Retina (tissue), 1 donor: ENCODE results near the gene TIMM44.
"Not testable (repeated sequence)": the region's sequence is repeated elsewhere in the genome, so short reads cannot be mapped to it uniquely, and the experiment has no call there.

Experiments
- DNase-seq: peaks from one replicate; pipeline ENCODE4 v3.0.0-alpha.2; 2016

Gene TIMM44

GRCh38 chr19:7923295-7924191 is 19.9 kb downstream of the TIMM44 start:
- DNase-seq, result no peak

GRCh38 chr19:7922836-7923195 is 20.6 kb downstream of the TIMM44 start:
- no peak for DNase-seq

- no peak for DNase-seq
Measured at GRCh38 chr19:7921967-7922835, 21.3 kb downstream of the TIMM44 start.

- DNase-seq, result no peak
Measured at GRCh38 chr19:7921302-7921966, 22.0 kb downstream of the TIMM44 start.

- DNase-seq, result peak; percentile 76
Measured at GRCh38 chr19:7920519-7921301, 22.8 kb downstream of the TIMM44 start.

GRCh38 chr19:7919610-7920518 is 23.6 kb downstream of the TIMM44 start, which contains the start of gene SNAPC2:
TSS of gene SNAPC2 (plus strand) at chr19:7920338. CDS start at chr19:7920367, 29 bp downstream.
- DNase-seq, result peak; percentile 99

- no peak for DNase-seq
Measured at GRCh38 chr19:7918615-7919421, 24.6 kb downstream of the TIMM44 start.

GRCh38 chr19:7918062-7918614 is 25.3 kb downstream of the TIMM44 start:
- DNase-seq, result not testable (repeated sequence)

GRCh38 chr19:7917267-7918061 is 26.0 kb downstream of the TIMM44 start:
- DNase-seq, result peak; percentile 80

- DNase-seq, result no peak
Measured at GRCh38 chr19:7916955-7917266, 26.6 kb downstream of the TIMM44 start.

GRCh38 chr19:7916103-7916954 is 27.1 kb downstream of the TIMM44 start:
- no peak for DNase-seq

GRCh38 chr19:7915250-7916102 is 28.0 kb downstream of the TIMM44 start:
- no peak for DNase-seq

GRCh38 chr19:7914598-7915045 is 28.8 kb downstream of the TIMM44 start, which contains the start of gene TGFBR3L:
TSS of gene TGFBR3L (plus strand) at chr19:7914830.
- DNase-seq, result no peak

GRCh38 chr19:7914099-7914498 is 29.4 kb downstream of the TIMM44 start:
- DNase-seq, result no peak

- no peak for DNase-seq
Measured at GRCh38 chr19:7913652-7914051, 29.8 kb downstream of the TIMM44 start.

GRCh38 chr19:7912697-7913564 is 30.5 kb downstream of the TIMM44 start:
- DNase-seq, result no peak
